Motor neuron (in vitro differentiated cells): ENCODE data around the gene RBPJ. TPM values are rescaled to one million over a fixed set of nuclear protein-coding genes. Genes with fewer than 3 reads are reported as not detected.

Source experiments
- ATAC-seq, 8 experiments: fragments of 200-7000 bp; cut with Tn5 transposase; replicated peaks in 6 of 8; 2 replicates each; pipeline ENCODE4 v1.8.0; 2021; ENCODE audit warnings: mild to moderate bottlenecking in 8 of 8, moderate library complexity in 8 of 8
- H3K27ac ChIP-seq, 2 donors: fragments of 250-450 bp; sonication (Bioruptor Pico); 2 replicates each; pipeline ENCODE4 v1.9.0; 2021; ENCODE audit warnings: antibody characterized with exemption in 2 of 2, mild to moderate bottlenecking in 2 of 2, moderate library complexity in 1 of 2
- H3K4me1 ChIP-seq, 2 donors: fragments of 250-450 bp; sonication (Bioruptor Pico); replicated peaks in 1 of 2; 2 replicates each; pipeline ENCODE4 v1.6.1; 2021; ENCODE audit warnings: antibody characterized with exemption in 2 of 2, mild to moderate bottlenecking in 2 of 2, moderate library complexity in 1 of 2
- H3K4me3 ChIP-seq, 5 donors: fragments of 250-450 bp; sonication (Bioruptor Pico); 2 replicates each; pipeline ENCODE4 v1.9.0; 2021; ENCODE audit warnings: antibody characterized with exemption in 5 of 5, mild to moderate bottlenecking in 5 of 5, moderate library complexity in 4 of 5
- WGBS, 10 experiments: fragments of 450-650 bp; shearing (Covaris generic); methylation state at CpG; one replicate each; pipeline ENCODE4 v1.0.0; 2022; 5-methylcytosine and 5-hydroxymethylcytosine counted together
- in situ Hi-C, 9 experiments: fragments of 400-800 bp; cut with MboI; loops; one replicate each; pipeline ENCODE4 v1.15.0; 2021; ENCODE audit warnings: low sequenced_read_pairs in 9 of 9, low pct_unique_long_range_greater_than_20kb in 2 of 9; ENCODE audit not compliant: unreplicated experiment in 9 of 9
- total RNA-seq, 8 experiments: library from RNA; unstranded; fragments of 300-600 nt; gene quantifications; 2 replicates each; pipeline versions ENCODE4 v1.2.3 to v1.2.4, GENCODE V29; 2022

The RBPJ gene
- total RNA-seq = 10 to 100 TPM; 41.2 to 80.6 (median 62.4) TPM

GRCh38 chr4:26320538-26321372 lies at the start of gene RBPJ:
Gene RBPJ, plus strand, starts transcription at chr4:26321014. Its CDS starts 15 bp downstream, at chr4:26321029.
- peak within 1 kb of the TSS; percentile 58 to 96 (median 85) for H3K4me3 ChIP-seq
- WGBS, 10 experiments = 0 to 13% (median 0%) methylated on average over 1 to 3 of the region's 102 CpGs; no CpG with 5 or more reads in 7 of the 10 experiments
- H3K4me1 ChIP-seq = peaks cover 8 to 14% of the 10 kb centered on the region in 2 donors
- in situ Hi-C loops = loop anchor here in 1 of 9 experiments (25.0 kb wide), 1 partner anchor 233 kb away; no protein-coding TSS in a partner anchor
- ATAC-seq = peak; percentile 31 to 60 (median 52)
- peak within 1 kb of the TSS; percentile 90 to 96 for H3K27ac ChIP-seq

GRCh38 chr4:26271703-26272102 lies 49.1 kb upstream of the RBPJ start:
- Histone ChIP-seq H3K27ac (no peak overlapping the region), H3K4me1 (peaks cover 0 to 7% of the 10 kb centered on the region in 2 donors), H3K4me3 (no peak overlapping the region)
- 67 to 100% (median 85%) methylated on average over 1 to 5 of the region's 5 CpGs; no CpG with 5 or more reads in 4 of the 10 experiments for WGBS, 10 experiments
- in situ Hi-C loops = no loop called here
- no peak for ATAC-seq

GRCh38 chr4:26272654-26273615 lies 47.9 kb upstream of the RBPJ start:
- H3K27ac ChIP-seq = no peak overlapping the region
- ATAC-seq = no peak

GRCh38 chr4:26273616-26273980 lies 47.2 kb upstream of the RBPJ start:
- in situ Hi-C loops = no loop called here
- no peak overlapping the region for H3K27ac ChIP-seq
- no peak for ATAC-seq

More at GRCh38 chr4:26272654-26273615, 47.9 kb upstream of the RBPJ start:
- H3K4me1 ChIP-seq = peaks cover 0 to 7% of the 10 kb centered on the region in 2 donors
- WGBS, 10 experiments = 35 to 90% (median 78%) methylated on average over 1 to 9 of the region's 10 CpGs
- in situ Hi-C loops = no loop called here
- no peak overlapping the region for H3K4me3 ChIP-seq

GRCh38 chr4:26275281-26275680 lies 45.5 kb upstream of the RBPJ start:
- no peak overlapping the region for H3K27ac ChIP-seq
- no peaks in the 10 kb centered on the region for H3K4me1 ChIP-seq
- in situ Hi-C loops = no loop called here
- H3K4me3 ChIP-seq = no peak overlapping the region
- WGBS, 10 experiments = 82 to 100% (median 93%) methylated on average over 1 to 7 of the region's 7 CpGs
- ATAC-seq = no peak

More at GRCh38 chr4:26273616-26273980, 47.2 kb upstream of the RBPJ start:
- Histone ChIP-seq H3K4me1 (peaks cover 0 to 2% of the 10 kb centered on the region in 2 donors), H3K4me3 (no peak overlapping the region)
- 40 to 100% (median 82%) methylated on average over 1 to 6 of the region's 8 CpGs; no CpG with 5 or more reads in 2 of the 10 experiments for WGBS, 10 experiments

- H3K27ac ChIP-seq = no peak overlapping the region
- WGBS, 10 experiments = 70 to 100% (median 96%) methylated on average over 1 to 13 of the region's 13 CpGs; no CpG with 5 or more reads in 1 of the 10 experiments
- no peak overlapping the region for H3K4me3 ChIP-seq
- ATAC-seq = no peak
- no peaks in the 10 kb centered on the region for H3K4me1 ChIP-seq
- in situ Hi-C loops = no loop called here
Measured at GRCh38 chr4:26279446-26279845, 41.4 kb upstream of the RBPJ start.

- no peak overlapping the region for H3K27ac ChIP-seq
- no peaks in the 10 kb centered on the region for H3K4me1 ChIP-seq
- in situ Hi-C loops = no loop called here
- no peak overlapping the region for H3K4me3 ChIP-seq
- WGBS, 10 experiments = 0 to 86% (median 37%) methylated on average over 1 of the region's 1 CpG; no CpG with 5 or more reads in 2 of the 10 experiments
- ATAC-seq = peak in 3 of 8 experiments; percentile 43 to 71 (median 46)
Measured at GRCh38 chr4:26281881-26282280, 38.9 kb upstream of the RBPJ start.

GRCh38 chr4:26284536-26284935 lies 36.3 kb upstream of the RBPJ start:
- 69 to 100% (median 87%) methylated on average over 3 to 8 of the region's 8 CpGs; no CpG with 5 or more reads in 1 of the 10 experiments for WGBS, 10 experiments
- in situ Hi-C loops = no loop called here
- Histone ChIP-seq H3K27ac (no peak overlapping the region), H3K4me1 (no peaks in the 10 kb centered on the region), H3K4me3 (no peak overlapping the region)
- ATAC-seq = no peak

GRCh38 chr4:26285272-26285671 lies 35.5 kb upstream of the RBPJ start:
- H3K4me1 ChIP-seq = no peaks in the 10 kb centered on the region
- no peak overlapping the region for H3K27ac ChIP-seq
- no peak for ATAC-seq
- in situ Hi-C loops = no loop called here
- WGBS, 10 experiments = 40 to 100% (median 95%) methylated on average over 1 to 3 of the region's 4 CpGs; no CpG with 5 or more reads in 5 of the 10 experiments
- H3K4me3 ChIP-seq = no peak overlapping the region

- no peak overlapping the region for H3K4me3 ChIP-seq
- no peaks in the 10 kb centered on the region for H3K4me1 ChIP-seq
- H3K27ac ChIP-seq = no peak overlapping the region
- WGBS, 10 experiments = 40 to 100% (median 82%) methylated on average over 1 of the region's 1 CpG; no CpG with 5 or more reads in 6 of the 10 experiments
- ATAC-seq = peak in 2 of 8 experiments; percentile 62 to 74
- in situ Hi-C loops = no loop called here
Measured at GRCh38 chr4:26287756-26288155, 33.1 kb upstream of the RBPJ start.

- H3K4me1 ChIP-seq = no peaks in the 10 kb centered on the region
- in situ Hi-C loops = no loop called here
- H3K4me3 ChIP-seq = no peak overlapping the region
- peak in 2 of 8 experiments; percentile 71 to 78 for ATAC-seq
- no peak overlapping the region for H3K27ac ChIP-seq
- 0 to 100% (median 93%) methylated on average over 1 to 4 of the region's 4 CpGs for WGBS, 10 experiments
Measured at GRCh38 chr4:26288355-26288909, 32.4 kb upstream of the RBPJ start.

- in situ Hi-C loops = no loop called here
- 44 to 100% (median 86%) methylated on average over 1 to 4 of the region's 4 CpGs for whole genome bisulfite sequencing, 10 experiments
- H3K4me3 ChIP-seq = no peak overlapping the region
- no peaks in the 10 kb centered on the region for H3K4me1 ChIP-seq
- no peak for ATAC-seq
- H3K27ac ChIP-seq = no peak overlapping the region
Measured at GRCh38 chr4:26289401-26289800, 31.4 kb upstream of the RBPJ start.
